Measurements from ENCODE around the gene FAM162A.

- TF ChIP-seq CTCF (IDR thresholded peaks at IDR 0.05) (no peak), POLR2A (IDR thresholded peaks at IDR 0.05) (no peak)
Observed at GRCh38 chr3:122355612-122356011, 28.4 kb upstream of the FAM162A start.

All from right lobe of liver (tissue), 4 donors.